CD4-positive, alpha-beta T cell (primary cell): Measurements from ENCODE around the gene GTF3C2. TPM values are rescaled to one million over a fixed set of nuclear protein-coding genes. Genes with fewer than 3 reads are reported as not detected.

Experiments
- ATAC-seq: fragments of 200-7000 bp; cut with Tn5 transposase; one replicate; pipeline ENCODE4 v1.10.0; 2022; ENCODE audit warnings: mild to moderate bottlenecking; ENCODE audit not compliant: poor library complexity
- CTCF ChIA-PET: fragments of 350-600 bp; sonication (Branson Sonifier 250); formaldehyde crosslinking; loops from one replicate; lab custom pipeline; 2021; ENCODE audit warnings: antibody characterized with exemption, inconsistent platforms; lab: Charles Lee
- POLR2A ChIA-PET: fragments of 350-600 bp; sonication (Branson Sonifier 250); formaldehyde crosslinking; loops from one replicate; lab custom pipeline; 2021; ENCODE audit warnings: antibody characterized with exemption, inconsistent platforms; lab: Charles Lee
- DNase-seq, 14 experiments: peaks; one replicate each; pipeline ENCODE4 v3.0.0-alpha.2; 2013 to 2020; ENCODE audit warnings: mixed read lengths in 2 of 14
- H3K27ac ChIP-seq, 2 donors: one replicate each; pipeline versions ENCODE4 v1.5.1 to v1.7.0; 2013; ENCODE audit warnings: low read length in 2 of 2, low read depth in 1 of 2, mild to moderate bottlenecking in 1 of 2
- H3K27me3 ChIP-seq, 2 experiments: 1 replicate in 1 of 2; 2 replicates in 1 of 2; pipeline versions ENCODE4 v1.6.1 to v1.7.0; 2013; ENCODE audit warnings: low read length in 2 of 2, control low read depth in 1 of 2, mild to moderate bottlenecking in 1 of 2, moderate library complexity in 1 of 2; ENCODE audit not compliant: insufficient read depth in 2 of 2, control insufficient read depth in 1 of 2
- H3K36me3 ChIP-seq: one replicate; pipeline ENCODE4 v1.6.1; 2013; ENCODE audit warnings: low read length, control low read depth; ENCODE audit not compliant: insufficient read depth
- H3K4me1 ChIP-seq: one replicate; pipeline ENCODE4 v1.6.1; 2013; ENCODE audit warnings: low read length, control low read depth; ENCODE audit not compliant: insufficient read depth
- H3K4me3 ChIP-seq: one replicate; pipeline ENCODE4 v1.5.1; 2013; ENCODE audit warnings: mild to moderate bottlenecking, low read length, moderate library complexity
- H3K9me3 ChIP-seq, 2 experiments: 1 replicate in 1 of 2; 2 replicates in 1 of 2; pipeline versions ENCODE4 v1.6.1 to v1.7.0; 2013; ENCODE audit warnings: low read length in 2 of 2, mild to moderate bottlenecking in 2 of 2, control low read depth in 1 of 2, moderate library complexity in 1 of 2; ENCODE audit not compliant: control insufficient read depth in 1 of 2, insufficient read depth in 1 of 2
- H3K27ac Mint-ChIP-seq: one replicate; pipeline ENCODE4 v1.8.0; 2020; ENCODE audit warnings: mixed read lengths
- H3K27me3 Mint-ChIP-seq: one replicate; pipeline ENCODE4 v1.8.0; 2021; ENCODE audit warnings: mixed read lengths
- H3K36me3 Mint-ChIP-seq: one replicate; pipeline ENCODE4 v1.8.0; 2021; ENCODE audit warnings: low read depth, mixed read lengths
- H3K4me1 Mint-ChIP-seq: one replicate; pipeline ENCODE4 v1.8.0; 2021; ENCODE audit warnings: low read depth, mixed read lengths
- H3K4me3 Mint-ChIP-seq: one replicate; pipeline ENCODE4 v1.8.0; 2020; ENCODE audit warnings: mild to moderate bottlenecking, mixed read lengths
- H3K9me3 Mint-ChIP-seq: one replicate; pipeline ENCODE4 v1.8.0; 2020; ENCODE audit warnings: mixed read lengths
- CTCF ChIP-seq: fragments of 200-600 bp; IDR thresholded peaks from one replicate; pipeline ENCODE4 v1.8.0; 2022; ENCODE audit warnings: antibody characterized with exemption, mild to moderate bottlenecking
- intact Hi-C, 2 experiments: fragments of 100-400 bp; cut with DNase I in 1 of 2; cut with micrococcal nuclease in 1 of 2; formaldehyde crosslinking; loops; one replicate each; pipeline versions ENCODE4 v1.15.1 to v1.9.0; 2023 to 2025; cut with DNase I, micrococcal nuclease
- total RNA-seq, 174 experiments: library from RNA in 2 of 174; stranded (reverse) in 2 of 174; gene quantifications; one replicate each; pipeline ENCODE4 v1.2.3 and lab custom pipeline; 2021 to 2026

Gene GTF3C2
- total RNA-seq, 2 experiments from 2014 or later = 54.6 to 56.8 TPM

DNA sequence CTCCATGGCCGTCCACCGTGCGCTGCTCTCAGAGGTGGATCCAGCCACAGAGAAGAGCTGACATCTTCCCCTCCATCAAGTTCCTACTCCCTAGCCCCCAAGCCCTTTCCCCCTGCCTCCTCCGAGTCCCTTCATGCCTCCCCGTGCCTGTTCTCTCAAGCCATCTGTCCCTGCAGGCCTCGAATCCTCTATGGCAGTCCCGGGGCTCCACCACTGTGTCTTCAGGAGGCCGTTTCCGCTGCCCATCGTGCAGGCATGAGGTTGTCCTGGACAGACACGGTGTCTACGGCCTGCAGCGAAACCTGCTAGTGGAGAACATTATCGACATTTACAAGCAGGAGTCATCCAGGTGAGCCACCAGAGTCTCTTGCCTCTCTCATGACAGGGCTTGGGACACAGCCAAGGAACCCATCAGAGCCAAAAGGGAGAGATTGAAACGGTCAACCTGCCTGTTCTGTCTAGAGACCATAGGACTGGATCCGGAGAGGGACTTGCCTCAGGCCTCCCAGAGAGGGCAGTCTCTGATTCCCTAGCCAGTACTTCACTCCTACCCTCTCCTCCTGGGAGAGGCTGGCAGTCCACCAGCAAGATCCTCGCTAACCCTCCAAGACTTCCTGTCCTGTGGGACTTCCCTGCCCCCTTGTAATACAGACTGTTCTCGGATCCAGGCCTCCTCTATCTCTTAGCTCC is 58.0 kb downstream of the GTF3C2 start:
- Histone ChIP-seq H3K9me3 (no peaks in the 10 kb centered on the region), H3K36me3 (no peaks in the 10 kb centered on the region), H3K4me3 (no peak overlapping the region), H3K4me1 (peaks cover 6% of the 10 kb centered on the region), H3K27me3 (peaks cover 0 to 4% of the 10 kb centered on the region in 2 experiments), H3K27ac (no peak overlapping the region)
- ChIA-PET POLR2A (no interaction called here), CTCF (interaction anchor here (0.7 kb wide), 1 partner anchor 19 kb away, joined by 3 read pairs; no protein-coding TSS in a partner anchor)
- no peak for ATAC-seq
- Mint-ChIP-seq H3K27me3 (peaks cover 23% of the 10 kb centered on the region), H3K9me3 (no peaks in the 10 kb centered on the region), H3K27ac (no peak overlapping the region), H3K4me3 (no peak overlapping the region), H3K4me1 (peaks cover 10% of the 10 kb centered on the region), H3K36me3 (no peaks in the 10 kb centered on the region)
- DNase-seq = no peak
- TF ChIP-seq CTCF = no peak
- intact Hi-C loops = no loop called here

DNA sequence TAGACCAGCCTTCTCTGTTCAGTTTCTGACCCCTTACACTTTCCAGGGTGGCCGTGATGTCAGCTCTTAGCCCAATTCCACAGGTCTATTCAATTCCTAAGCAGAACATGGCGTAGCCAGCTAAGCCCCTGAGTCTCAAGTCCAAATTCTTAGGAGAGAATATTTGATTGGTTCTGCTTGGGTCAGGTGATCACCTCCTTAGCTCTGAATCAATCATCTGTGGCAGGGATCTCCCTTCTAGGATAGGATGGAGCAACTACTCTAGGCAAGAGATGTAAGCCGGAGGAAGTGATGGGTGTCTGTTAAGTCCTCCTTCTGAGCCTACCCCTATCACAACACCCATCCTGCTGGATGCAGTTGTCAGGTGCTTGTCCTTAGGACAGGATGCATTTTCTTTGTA is 59.4 kb downstream of the GTF3C2 start:
- peaks cover 26% of the 10 kb centered on the region for H3K27me3 Mint-ChIP-seq
- H3K4me3 Mint-ChIP-seq = no peak overlapping the region
- no peaks in the 10 kb centered on the region for H3K4me1 Mint-ChIP-seq
- Histone ChIP-seq H3K9me3 (no peaks in the 10 kb centered on the region), H3K27me3 (peaks cover 0 to 4% of the 10 kb centered on the region in 2 experiments), H3K4me1 (no peaks in the 10 kb centered on the region), H3K4me3 (no peak overlapping the region), H3K36me3 (no peaks in the 10 kb centered on the region), H3K27ac (no peak overlapping the region)
- ATAC-seq = no peak
- no peak for DNase-seq
- ChIA-PET POLR2A (no interaction called here), CTCF (no interaction called here)
- TF ChIP-seq CTCF = no peak
- H3K27ac Mint-ChIP-seq = no peak overlapping the region
- no peaks in the 10 kb centered on the region for H3K9me3 Mint-ChIP-seq
- intact Hi-C loops = no loop called here
- H3K36me3 Mint-ChIP-seq = no peaks in the 10 kb centered on the region

GRCh38 chr2:27296481-27296880 is 60.1 kb downstream of the GTF3C2 start:
- Mint-ChIP-seq H3K4me3 (no peak overlapping the region), H3K27me3 (peaks cover 32% of the 10 kb centered on the region), H3K36me3 (no peaks in the 10 kb centered on the region), H3K27ac (no peak overlapping the region), H3K9me3 (no peaks in the 10 kb centered on the region), H3K4me1 (no peaks in the 10 kb centered on the region)
- H3K4me3 ChIP-seq = no peak overlapping the region
- no peak overlapping the region for H3K27ac ChIP-seq
- intact Hi-C loops = no loop called here
- no peak for TF ChIP-seq CTCF
- ChIA-PET POLR2A (no interaction called here), CTCF (interaction anchor here (1.1 kb wide), 1 partner anchor 17 kb away, joined by 3 read pairs; no protein-coding TSS in a partner anchor)
- no peaks in the 10 kb centered on the region for H3K4me1 ChIP-seq
- peaks cover 4 to 8% of the 10 kb centered on the region in 2 experiments for H3K27me3 ChIP-seq
- H3K36me3 ChIP-seq = no peaks in the 10 kb centered on the region
- no peaks in the 10 kb centered on the region for H3K9me3 ChIP-seq
- ATAC-seq = no peak
- DNase-seq = no peak
